ENCODE results near the gene CALCA. TPM values are rescaled to one million over a fixed set of nuclear protein-coding genes. Genes with fewer than 3 reads are reported as not detected.
A peak's percentile ranks its signal among the peaks of the same experiment; 100 is the strongest.
"Not testable (repeated sequence)": the region's sequence is repeated elsewhere in the genome, so short reads cannot be mapped to it uniquely, and the experiment has no call there.

CALCA gene
- not detected for polyA plus RNA-seq (2012; ENCODE audit: missing spikeins)

GRCh38 chr11:14971865-14972580 is at the start of gene CALCA:
CALCA (minus strand) TSS chr11:14972351; CDS start chr11:14971192, 1,159 bp downstream.
- no peak for FAIRE-seq
- TF ChIP-seq TAF1 (IDR thresholded peaks at IDR 0.05; ENCODE audit: borderline replicate concordance, low read depth, low read length) (no peak), POLR2A (IDR thresholded peaks at IDR 0.05; ENCODE audit: low read depth, low read length) (no peak)
- DNase-seq (ENCODE audit: insufficient read length) = no peak

- FAIRE-seq = no peak
These were observed 44.0 kb upstream of the CALCA start for GRCh38 chr11:15016200-15016599.

GRCh38 chr11:15011776-15012345 is 39.7 kb upstream of the CALCA start:
- FAIRE-seq (no peak), DNase-seq (ENCODE audit: insufficient read length) (no peak)
- TF ChIP-seq POLR2AphosphoS5 (IDR thresholded peaks at IDR 0.05; ENCODE audit: low read depth, low read length) (no peak), TAF1 (IDR thresholded peaks at IDR 0.05; ENCODE audit: borderline replicate concordance, low read depth, low read length) (no peak), POLR2A (IDR thresholded peaks at IDR 0.05; ENCODE audit: low read depth, low read length) (no peak)

More at GRCh38 chr11:15016200-15016599, 44.0 kb upstream of the CALCA start:
- no peak for DNase-seq (ENCODE audit: insufficient read length)
- TF ChIP-seq POLR2AphosphoS5 (IDR thresholded peaks at IDR 0.05; ENCODE audit: low read depth, low read length) (no peak), TAF1 (IDR thresholded peaks at IDR 0.05; ENCODE audit: borderline replicate concordance, low read depth, low read length) (no peak), POLR2A (IDR thresholded peaks at IDR 0.05; ENCODE audit: low read depth, low read length) (no peak)

- FAIRE-seq (no peak), DNase-seq (ENCODE audit: insufficient read length) (no peak)
- TF ChIP-seq POLR2AphosphoS5 (IDR thresholded peaks at IDR 0.05; ENCODE audit: low read depth, low read length) (no peak), TAF1 (IDR thresholded peaks at IDR 0.05; ENCODE audit: borderline replicate concordance, low read depth, low read length) (no peak), POLR2A (IDR thresholded peaks at IDR 0.05; ENCODE audit: low read depth, low read length) (no peak)
These were observed 38.7 kb upstream of the CALCA start for GRCh38 chr11:15010865-15011264.

- FAIRE-seq = peak; percentile 79
- TF ChIP-seq POLR2A (IDR thresholded peaks at IDR 0.05; ENCODE audit: low read depth, low read length) (no peak), TAF1 (IDR thresholded peaks at IDR 0.05; ENCODE audit: borderline replicate concordance, low read depth, low read length) (no peak), POLR2AphosphoS5 (IDR thresholded peaks at IDR 0.05; ENCODE audit: low read depth, low read length) (no peak)
These were observed 34.1 kb upstream of the CALCA start for GRCh38 chr11:15006139-15006759.

GRCh38 chr11:14988133-14988532 is 16.0 kb upstream of the CALCA start:
- not testable (repeated sequence) for DNase-seq (ENCODE audit: insufficient read length); FAIRE-seq

More at GRCh38 chr11:15006139-15006759, 34.1 kb upstream of the CALCA start:
- DNase-seq (ENCODE audit: insufficient read length) = no peak

GRCh38 chr11:14981507-14981906 is 9.4 kb upstream of the CALCA start:
- no peak for DNase-seq (ENCODE audit: insufficient read length)
- no peak for FAIRE-seq
- TF ChIP-seq TAF1 (IDR thresholded peaks at IDR 0.05; ENCODE audit: borderline replicate concordance, low read depth, low read length) = no peak

- FAIRE-seq (no peak), DNase-seq (ENCODE audit: insufficient read length) (no peak)
- no peak for TF ChIP-seq TAF1 (IDR thresholded peaks at IDR 0.05; ENCODE audit: borderline replicate concordance, low read depth, low read length)
- no peak for TF ChIP-seq POLR2AphosphoS5 (IDR thresholded peaks at IDR 0.05; ENCODE audit: low read depth, low read length)
- no peak for TF ChIP-seq POLR2A (IDR thresholded peaks at IDR 0.05; ENCODE audit: low read depth, low read length)
These were observed 8.7 kb upstream of the CALCA start for GRCh38 chr11:14980854-14981253.

- TF ChIP-seq POLR2AphosphoS5 (IDR thresholded peaks at IDR 0.05; ENCODE audit: low read depth, low read length) = no peak
- TF ChIP-seq POLR2A (IDR thresholded peaks at IDR 0.05; ENCODE audit: low read depth, low read length) = no peak
- no peak for TF ChIP-seq TAF1 (IDR thresholded peaks at IDR 0.05; ENCODE audit: borderline replicate concordance, low read depth, low read length)
- FAIRE-seq = no peak
- no peak for DNase-seq (ENCODE audit: insufficient read length)
These were observed 5.1 kb upstream of the CALCA start for GRCh38 chr11:14977101-14977880.

- no peak for FAIRE-seq
These were observed 3.1 kb upstream of the CALCA start for GRCh38 chr11:14975252-14975587.

GRCh38 chr11:14974515-14975251 is 2.5 kb upstream of the CALCA start:
- no peak for TF ChIP-seq TAF1 (IDR thresholded peaks at IDR 0.05; ENCODE audit: borderline replicate concordance, low read depth, low read length)
- TF ChIP-seq POLR2AphosphoS5 (IDR thresholded peaks at IDR 0.05; ENCODE audit: low read depth, low read length) = no peak
- TF ChIP-seq POLR2A (IDR thresholded peaks at IDR 0.05; ENCODE audit: low read depth, low read length) = no peak
- FAIRE-seq = no peak
- no peak for DNase-seq (ENCODE audit: insufficient read length)

More at GRCh38 chr11:14975252-14975587, 3.1 kb upstream of the CALCA start:
- DNase-seq (ENCODE audit: insufficient read length) = no peak
- TF ChIP-seq POLR2A (IDR thresholded peaks at IDR 0.05; ENCODE audit: low read depth, low read length) (no peak), TAF1 (IDR thresholded peaks at IDR 0.05; ENCODE audit: borderline replicate concordance, low read depth, low read length) (no peak), POLR2AphosphoS5 (IDR thresholded peaks at IDR 0.05; ENCODE audit: low read depth, low read length) (no peak)
